ENCODE measurements around the gene SYNE2. TPM values are rescaled to one million over a fixed set of nuclear protein-coding genes. Genes with fewer than 3 reads are reported as not detected.

Gene SYNE2
- total and polyA plus RNA-seq, 10 of the 15 experiments (the other 5 are each of a cell fraction or from before 2014, with no cell fraction given) = 2.1 to 52.7 (median 38.1) TPM

GRCh38 chr14:64235652-64236640, 383.1 kb downstream of the SYNE2 start (continued):
- TF ChIP-seq RAD51 (IDR thresholded peaks at IDR 0.05) (no peak), POU2F2 (IDR thresholded peaks at IDR 0.05; ENCODE audit: borderline replicate concordance, low read depth, low read length) (peak; percentile 92), SP1 (IDR thresholded peaks at IDR 0.05; ENCODE audit: low read depth, low read length) (peak; percentile 39)

- intact Hi-C loops (cut with micrococcal nuclease; ENCODE audit: unreplicated experiment) = no loop called here
- H4K20me1 ChIP-seq (ENCODE audit: control insufficient read depth, insufficient read depth) = no peaks in the 10 kb centered on the region
- ChIA-PET SMC1A (ENCODE audit: uncharacterized antibody, unreplicated experiment) (interaction anchor here (3.4 to 4.0 kb wide), 2 partner anchors 19 to 58 kb away, joined by 19 to 34 read pairs; partner anchors contain the start of gene ESR2), CTCF (interaction anchor here (1.2 kb wide), 1 partner anchor 228 kb away, joined by 4 read pairs; no protein-coding TSS in a partner anchor), POLR2A (interaction anchor here (0.6 kb wide), 1 partner anchor 47 kb away, joined by 4 read pairs; no protein-coding TSS in a partner anchor), RAD21 (ENCODE audit: unreplicated experiment) (no interaction called here)
- in situ Hi-C loops (cut with MboI) = no loop called here
- no peak for DNase-seq (ENCODE audit: low read depth, low spot score)
- WGBS (ENCODE audit: insufficient coverage, insufficient replicate concordance, low lambda C conversion rate, missing lambda C conversion rate) = 92% methylated on average over 6 of the region's 6 CpGs
- no peak overlapping the region for H3K4me3 ChIP-seq
- H3K27ac ChIP-seq (ENCODE audit: control insufficient read depth, insufficient read depth) = no peak overlapping the region
- no peaks in the 10 kb centered on the region for H3K9me3 ChIP-seq (replicated peaks; ENCODE audit: control insufficient read depth, insufficient read depth, low read length)
- H3K79me2 ChIP-seq (ENCODE audit: control insufficient read depth, insufficient read depth, low read length) = peaks cover 4% of the 10 kb centered on the region; the same call in 1 of the 2 replicates
- no peak overlapping the region for H3K9ac ChIP-seq (ENCODE audit: control insufficient read depth, insufficient read depth, low read length)
- H3K27me3 ChIP-seq (replicated peaks in 1 of 2; ENCODE audit: control insufficient read depth in 2 of 2, insufficient read depth in 2 of 2, low read length in 1 of 2) = no peaks in the 10 kb centered on the region
- ATAC-seq = no peak
- no peak overlapping the region for H3K4me2 ChIP-seq (ENCODE audit: control insufficient read depth, insufficient read depth)
- peaks cover 41% of the 10 kb centered on the region for H3K4me1 ChIP-seq (ENCODE audit: control insufficient read depth, insufficient read depth, low read length)
- no peak for FAIRE-seq
- no peaks in the 10 kb centered on the region for H3K36me3 ChIP-seq (ENCODE audit: control insufficient read depth in 2 of 2, insufficient read depth in 2 of 2, low read length in 1 of 2)
- H2AFZ ChIP-seq (ENCODE audit: control insufficient read depth, low read depth, low read length) = no peak overlapping the region
- BruUV-seq (replicated peaks) = no TSS peak
- TF ChIP-seq CBX5 (IDR thresholded peaks at IDR 0.05; ENCODE audit: low read depth) (no peak), SIX5 (IDR thresholded peaks at IDR 0.05; ENCODE audit: low read depth, low read length, severe bottlenecking) (no peak), CUX1 (IDR thresholded peaks at IDR 0.05; ENCODE audit: insufficient replicate concordance, low read depth, low read length) (no peak), MEF2A (IDR thresholded peaks at IDR 0.05; ENCODE audit: insufficient read depth, low read depth, low read length) (no peak), SMC3 (IDR thresholded peaks at IDR 0.05; ENCODE audit: borderline replicate concordance, low read length) (no peak), ZNF24 (IDR thresholded peaks at IDR 0.05) (no peak), RCOR1 (conservative IDR thresholded peaks at IDR 0.05; ENCODE audit: low read depth, low read length) (no peak), ZNF217 (IDR thresholded peaks at IDR 0.05) (no peak), FOXM1 (IDR thresholded peaks at IDR 0.05; ENCODE audit: low read depth, low read length) (no peak), BRCA1 (IDR thresholded peaks at IDR 0.05; ENCODE audit: low read depth, low read length) (no peak), CBFB (IDR thresholded peaks at IDR 0.05; ENCODE audit: low read depth) (no peak), IKZF2 (IDR thresholded peaks at IDR 0.05) (no peak), TCF12 (IDR thresholded peaks at IDR 0.05; ENCODE audit: low read depth, low read length) (no peak), HDGF (IDR thresholded peaks at IDR 0.05) (no peak)
- TF ChIP-seq, protein P1, sequence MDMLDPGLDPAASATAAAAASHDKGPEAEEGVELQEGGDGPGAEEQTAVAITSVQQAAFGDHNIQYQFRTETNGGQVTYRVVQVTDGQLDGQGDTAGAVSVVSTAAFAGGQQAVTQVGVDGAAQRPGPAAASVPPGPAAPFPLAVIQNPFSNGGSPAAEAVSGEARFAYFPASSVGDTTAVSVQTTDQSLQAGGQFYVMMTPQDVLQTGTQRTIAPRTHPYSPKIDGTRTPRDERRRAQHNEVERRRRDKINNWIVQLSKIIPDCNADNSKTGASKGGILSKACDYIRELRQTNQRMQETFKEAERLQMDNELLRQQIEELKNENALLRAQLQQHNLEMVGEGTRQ (IDR thresholded peaks at IDR 0.05; ENCODE audit: borderline replicate concordance, low read depth, low read length) = no peak
Measured at GRCh38 chr14:64238049-64238448, 385.2 kb downstream of the SYNE2 start.
